ENCODE measurements around the gene MALRD1. TPM values are rescaled to one million over a fixed set of nuclear protein-coding genes. Genes with fewer than 3 reads are reported as not detected.

Gene MALRD1
- total RNA-seq, 1 donor from 2014 or later: 1.5 TPM

GRCh38 chr10:19247843-19248242 is 199.2 kb downstream of the MALRD1 start:
- Mint-ChIP-seq H3K36me3 (ENCODE audit: insufficient read depth) (no peaks in the 10 kb centered on the region), H3K27ac (no peak overlapping the region)

GRCh38 chr10:19250546-19250945 is 201.9 kb downstream of the MALRD1 start:
- Mint-ChIP-seq H3K4me3 (ENCODE audit: low read depth) (no peak overlapping the region), H3K27me3 (no peaks in the 10 kb centered on the region), H3K27ac (no peak overlapping the region), H3K9me3 (ENCODE audit: low read depth) (peaks cover 6% of the 10 kb centered on the region), H3K4me1 (ENCODE audit: low read depth) (no peaks in the 10 kb centered on the region), H3K36me3 (ENCODE audit: insufficient read depth) (no peaks in the 10 kb centered on the region)
- no peak for TF ChIP-seq CTCF (IDR thresholded peaks at IDR 0.05; ENCODE audit: unreplicated experiment)
- DNase-seq (ENCODE audit: low spot score, unreplicated experiment): no peak

More at GRCh38 chr10:19247843-19248242, 199.2 kb downstream of the MALRD1 start:
- H3K9me3 Mint-ChIP-seq (ENCODE audit: low read depth): no peaks in the 10 kb centered on the region
- no peaks in the 10 kb centered on the region for H3K4me1 Mint-ChIP-seq (ENCODE audit: low read depth)
- DNase-seq (ENCODE audit: low spot score, unreplicated experiment): no peak
- no peak overlapping the region for H3K4me3 Mint-ChIP-seq (ENCODE audit: low read depth)
- no peak for TF ChIP-seq CTCF (IDR thresholded peaks at IDR 0.05; ENCODE audit: unreplicated experiment)
- H3K27me3 Mint-ChIP-seq: no peaks in the 10 kb centered on the region

DNA sequence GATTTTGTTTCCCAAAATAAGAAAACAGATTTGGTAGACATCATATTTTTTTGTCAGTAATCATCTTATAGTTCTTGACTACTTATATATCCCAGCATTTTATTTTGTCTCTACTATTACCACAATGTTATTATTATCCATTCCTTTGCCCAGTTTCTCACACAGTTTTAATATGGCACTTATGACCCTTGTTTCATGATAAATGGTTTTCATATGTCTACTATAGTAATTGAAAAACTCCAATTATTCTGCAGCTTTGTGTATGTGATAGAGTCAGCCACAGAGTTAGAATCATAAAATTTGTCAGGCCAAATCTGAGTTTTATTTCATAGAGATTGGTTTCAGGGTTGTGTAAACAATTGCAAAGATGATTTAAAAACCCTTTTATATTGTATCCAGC is 203.9 kb downstream of the MALRD1 start:
- no peak overlapping the region for H3K27ac Mint-ChIP-seq
- H3K36me3 Mint-ChIP-seq (ENCODE audit: insufficient read depth): no peaks in the 10 kb centered on the region
- no peak overlapping the region for H3K4me3 Mint-ChIP-seq (ENCODE audit: low read depth)
- no peaks in the 10 kb centered on the region for H3K27me3 Mint-ChIP-seq
- H3K9me3 Mint-ChIP-seq (ENCODE audit: low read depth): peaks cover 6% of the 10 kb centered on the region
- no peaks in the 10 kb centered on the region for H3K4me1 Mint-ChIP-seq (ENCODE audit: low read depth)
- TF ChIP-seq CTCF (IDR thresholded peaks at IDR 0.05; ENCODE audit: unreplicated experiment): no peak
- no peak for DNase-seq (ENCODE audit: low spot score, unreplicated experiment)

DNA sequence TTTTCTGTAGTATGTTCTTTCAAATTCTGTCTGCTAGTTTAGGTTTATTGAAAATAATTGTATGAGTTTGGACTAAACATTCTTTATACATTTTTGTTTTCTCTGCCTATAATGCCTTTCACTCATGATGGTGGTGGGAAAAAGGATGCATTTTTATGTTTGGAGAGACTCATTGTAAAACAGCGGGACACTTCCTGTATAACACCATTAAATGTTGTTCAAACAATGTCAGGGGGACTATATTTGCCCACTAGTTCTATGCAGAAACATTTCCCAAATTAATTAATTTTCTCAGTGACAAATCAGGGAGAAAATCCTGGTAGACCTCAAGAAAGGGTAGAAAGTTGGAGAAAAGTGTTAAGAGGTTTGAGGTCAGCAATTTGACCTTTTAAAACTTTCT is 207.7 kb downstream of the MALRD1 start:
- no peaks in the 10 kb centered on the region for H3K36me3 Mint-ChIP-seq (ENCODE audit: insufficient read depth)
- H3K4me3 Mint-ChIP-seq (ENCODE audit: low read depth): no peak overlapping the region
- H3K4me1 Mint-ChIP-seq (ENCODE audit: low read depth): no peaks in the 10 kb centered on the region

DNA sequence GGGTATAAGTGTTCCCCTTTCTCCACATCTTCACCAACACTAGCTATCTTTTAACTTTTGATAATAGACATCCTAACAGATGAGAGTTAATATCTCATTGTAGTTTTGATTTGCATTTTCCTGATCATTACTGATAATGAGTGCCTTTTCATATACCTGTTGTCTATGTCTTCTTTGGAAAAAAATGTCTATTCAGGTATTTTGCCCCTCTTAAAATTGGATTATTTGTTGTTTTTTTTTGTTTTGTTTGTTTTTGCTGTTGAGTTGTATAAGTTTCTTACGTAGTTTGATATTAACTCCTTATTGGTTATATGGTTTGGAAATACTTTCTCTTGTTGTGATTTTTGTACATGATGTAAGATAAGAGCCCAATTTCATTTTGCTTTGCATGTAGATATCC is 214.7 kb downstream of the MALRD1 start:
- peaks cover 9% of the 10 kb centered on the region for H3K9me3 Mint-ChIP-seq (ENCODE audit: low read depth)
- H3K27me3 Mint-ChIP-seq: no peaks in the 10 kb centered on the region
- H3K4me1 Mint-ChIP-seq (ENCODE audit: low read depth): no peaks in the 10 kb centered on the region
- H3K36me3 Mint-ChIP-seq (ENCODE audit: insufficient read depth): no peaks in the 10 kb centered on the region
- no peak for DNase-seq (ENCODE audit: low spot score, unreplicated experiment)
- H3K4me3 Mint-ChIP-seq (ENCODE audit: low read depth): no peak overlapping the region
- no peak overlapping the region for H3K27ac Mint-ChIP-seq
- no peak for TF ChIP-seq CTCF (IDR thresholded peaks at IDR 0.05; ENCODE audit: unreplicated experiment)

More for the DNA sequence above, 207.7 kb downstream of the MALRD1 start:
- Mint-ChIP-seq H3K27me3 (no peaks in the 10 kb centered on the region), H3K9me3 (ENCODE audit: low read depth) (peaks cover 6% of the 10 kb centered on the region), H3K27ac (no peak overlapping the region)
- TF ChIP-seq CTCF (IDR thresholded peaks at IDR 0.05; ENCODE audit: unreplicated experiment): no peak
- DNase-seq (ENCODE audit: low spot score, unreplicated experiment): no peak

All from progenitor cell of endocrine pancreas (in vitro differentiated cells).